A673 (cell line): ENCODE measurements around the gene TM6SF1. TPM values are rescaled to one million over a fixed set of nuclear protein-coding genes. Genes with fewer than 3 reads are reported as not detected.

Experiments
- BruUV-seq: library from RNA; stranded (reverse); fragments of 400-500 nt; replicated peaks from 2 replicates; lab custom pipeline; 2021; lab: Mats Ljungman, UMichigan
- CTCF ChIA-PET: fragments of 300-600 bp; sonication (Branson Sonifier 250); formaldehyde crosslinking; loops from one replicate; lab custom pipeline; 2022; ENCODE audit warnings: antibody characterized with exemption; lab: Charles Lee
- POLR2A ChIA-PET: fragments of 300-600 bp; sonication (Branson Sonifier 250); formaldehyde crosslinking; loops from one replicate; lab custom pipeline; 2022; ENCODE audit warnings: antibody characterized with exemption; ENCODE audit not compliant: low non-redundant PET; lab: Charles Lee
- DNase-seq: peaks from one replicate; pipeline ENCODE4 v3.0.0-alpha.2; 2015; ENCODE audit warnings: low spot score
- H3K27ac ChIP-seq: fragments of 200-600 bp; sonication (generic); 2 replicates; pipeline ENCODE4 v1.5.1; 2016; ENCODE audit warnings: mixed run types, low read depth, mild to moderate bottlenecking, mixed read lengths, antibody characterized with exemption, low read length; ENCODE audit not compliant: poor library complexity, severe bottlenecking
- H3K27me3 ChIP-seq: fragments of 200-600 bp; sonication (generic); replicated peaks from 2 replicates; pipeline ENCODE4 v1.6.1; 2017; ENCODE audit warnings: mixed run types, low read depth, mild to moderate bottlenecking, mixed read lengths, antibody characterized with exemption, low read length; ENCODE audit not compliant: insufficient read depth, poor library complexity
- H3K36me3 ChIP-seq: fragments of 200-600 bp; sonication (generic); 2 replicates; pipeline ENCODE4 v1.6.1; 2016; ENCODE audit warnings: mixed run types, mild to moderate bottlenecking, mixed read lengths, antibody characterized with exemption, low read length; ENCODE audit not compliant: insufficient read depth, poor library complexity, severe bottlenecking
- H3K4me1 ChIP-seq: fragments of 200-600 bp; sonication (generic); 2 replicates; pipeline ENCODE4 v1.6.1; 2017; ENCODE audit warnings: mixed run types, mild to moderate bottlenecking, mixed read lengths, antibody characterized with exemption, low read length; ENCODE audit not compliant: insufficient read depth, poor library complexity, severe bottlenecking
- H3K4me3 ChIP-seq: fragments of 200-600 bp; sonication (generic); 2 replicates; pipeline ENCODE4 v1.5.1; 2016; ENCODE audit warnings: low read depth, mixed run types, mild to moderate bottlenecking, mixed read lengths, low read length; ENCODE audit not compliant: poor library complexity, severe bottlenecking
- H3K9me3 ChIP-seq: fragments of 200-600 bp; sonication (generic); 2 replicates; pipeline ENCODE4 v1.6.1; 2016; ENCODE audit warnings: mixed run types, low read depth, mild to moderate bottlenecking, mixed read lengths, antibody characterized with exemption, low read length; ENCODE audit not compliant: poor library complexity, severe bottlenecking
- CTCF ChIP-seq: fragments of 300-800, 200-600 bp; sonication (generic); conservative IDR thresholded peaks from 2 replicates; pipeline ENCODE4 v1.5.1; 2017; ENCODE audit warnings: low read depth, mild to moderate bottlenecking, antibody characterized with exemption, low read length, moderate library complexity, mixed read lengths
- EZH2 ChIP-seq: fragments of 200-600 bp; sonication (generic); IDR thresholded peaks from 2 replicates; pipeline ENCODE4 v1.6.1; 2017; ENCODE audit warnings: borderline replicate concordance, low read depth, mild to moderate bottlenecking, mixed read lengths, antibody characterized with exemption, low read length; ENCODE audit not compliant: poor library complexity, severe bottlenecking
- intact Hi-C: fragments of 100-400 bp; cut with micrococcal nuclease; formaldehyde crosslinking; loops from one replicate; pipeline ENCODE4 v1.10.0; 2022; ENCODE audit not compliant: unreplicated experiment
- total RNA-seq: library from RNA; stranded (reverse); gene quantifications from 2 replicates; pipeline ENCODE4 v1.2.3, GENCODE V29; 2021

Gene TM6SF1
- total RNA-seq, 1 experiment from 2014 or later, result 1.8 TPM

- no peaks in the 10 kb centered on the region for H3K4me1 ChIP-seq
- BruUV-seq, result no TSS peak
- no peaks in the 10 kb centered on the region for H3K27me3 ChIP-seq
- H3K4me3 ChIP-seq, result no peak overlapping the region
- CTCF ChIA-PET, result no interaction called here
- no peak overlapping the region for H3K27ac ChIP-seq
- H3K36me3 ChIP-seq, result peaks cover 3% of the 10 kb centered on the region
- intact Hi-C loops, result no loop called here
- TF ChIP-seq EZH2, result no peak
- TF ChIP-seq CTCF, result no peak
- POLR2A ChIA-PET, result no interaction called here
- no peak for DNase-seq
- H3K9me3 ChIP-seq, result no peaks in the 10 kb centered on the region
These were observed 48.5 kb downstream of the TM6SF1 start for GRCh38 chr15:83155942-83156341.

GRCh38 chr15:83158393-83158792 is 50.9 kb downstream of the TM6SF1 start:
- ChIA-PET POLR2A (no interaction called here), CTCF (no interaction called here)
- BruUV-seq, result no TSS peak
- Histone ChIP-seq H3K9me3 (no peaks in the 10 kb centered on the region), H3K4me1 (no peaks in the 10 kb centered on the region), H3K27me3 (no peaks in the 10 kb centered on the region), H3K4me3 (no peak overlapping the region), H3K27ac (no peak overlapping the region), H3K36me3 (peaks cover 3% of the 10 kb centered on the region)
- TF ChIP-seq EZH2 (no peak), CTCF (no peak)
- DNase-seq, result no peak
- intact Hi-C loops, result no loop called here

DNA sequence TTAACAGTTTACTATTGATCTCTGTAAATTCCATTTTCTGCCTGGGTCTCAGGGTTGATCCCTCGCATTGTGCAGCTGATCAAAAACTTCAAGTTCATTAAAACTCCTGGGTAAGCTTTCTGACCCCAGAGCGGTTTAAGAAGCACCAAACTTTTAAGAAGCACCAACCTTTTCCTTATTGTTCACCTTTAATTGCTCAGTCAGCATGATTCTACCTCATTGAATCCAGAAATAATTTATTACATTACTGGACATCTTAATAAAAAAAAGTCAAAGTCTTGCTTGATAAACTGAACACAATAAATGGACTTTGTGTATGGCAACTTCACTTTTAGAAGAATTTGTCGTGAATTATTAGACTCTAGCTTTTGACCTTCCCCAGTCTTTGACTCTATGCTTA is 53.3 kb downstream of the TM6SF1 start:
- H3K9me3 ChIP-seq, result peaks cover 1% of the 10 kb centered on the region
- no peaks in the 10 kb centered on the region for H3K4me1 ChIP-seq
- H3K27me3 ChIP-seq, result no peaks in the 10 kb centered on the region
- ChIA-PET POLR2A (no interaction called here), CTCF (no interaction called here)
- H3K27ac ChIP-seq, result no peak overlapping the region
- intact Hi-C loops, result no loop called here
- TF ChIP-seq CTCF, result no peak
- no peak for TF ChIP-seq EZH2
- no TSS peak for BruUV-seq
- H3K36me3 ChIP-seq, result peaks cover 3% of the 10 kb centered on the region
- H3K4me3 ChIP-seq, result no peak overlapping the region
- DNase-seq, result no peak
